ENCODE results near the gene LYVE1.

The LYVE1 gene

GRCh38 chr11:10551845-10552352 lies 16.6 kb downstream of the LYVE1 start:
- no peak for DNase-seq

DNA sequence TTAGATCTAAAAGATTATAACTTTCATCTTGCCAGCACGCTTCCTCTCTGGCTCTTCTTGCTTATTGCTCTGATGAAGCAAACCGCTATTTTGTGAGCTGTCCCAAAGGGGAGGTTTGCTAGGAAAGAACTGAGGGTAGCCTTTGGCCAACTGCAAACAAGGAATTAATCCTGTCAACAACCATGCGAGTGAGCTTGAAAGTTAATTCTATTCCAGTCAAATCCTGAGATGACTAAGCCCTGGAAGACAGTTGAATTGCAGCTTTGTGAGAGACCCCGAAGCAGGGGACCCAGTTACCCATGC lies 17.2 kb downstream of the LYVE1 start:
- DNase-seq: no peak

DNA sequence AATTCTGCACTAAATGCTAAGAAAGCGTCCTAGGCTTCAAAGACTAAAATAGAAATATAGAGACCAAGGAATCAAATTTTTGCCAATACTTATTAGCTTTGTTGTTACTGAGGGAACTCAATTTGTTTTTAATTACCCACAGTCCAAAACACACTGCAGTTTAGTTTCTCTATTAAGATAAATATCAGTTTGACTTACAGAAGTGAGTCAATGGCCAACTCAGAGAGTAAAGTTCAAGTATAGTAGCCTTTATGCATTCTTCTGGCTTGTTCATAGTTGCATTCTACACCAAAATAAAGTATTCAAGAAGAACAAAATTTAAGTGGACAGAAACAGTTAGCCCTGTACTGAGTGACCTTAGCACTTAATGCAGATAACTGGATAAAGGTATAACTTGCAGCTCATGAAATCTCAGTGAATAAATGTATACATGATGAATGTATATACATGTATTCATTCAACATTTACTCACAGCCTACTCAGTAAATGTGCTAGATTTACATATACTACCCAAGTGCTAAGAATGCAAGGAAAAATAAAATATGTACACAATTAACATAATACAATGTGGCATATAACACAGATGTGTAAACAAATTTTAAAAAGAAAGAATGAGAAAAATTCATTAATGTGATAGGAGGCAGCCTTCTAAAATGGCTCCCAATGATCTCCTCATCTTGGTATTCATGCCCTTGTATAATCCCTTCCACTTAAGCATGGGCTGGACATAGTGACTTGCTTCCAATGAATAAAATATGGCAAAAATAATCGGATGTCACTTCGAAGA lies 17.8 kb downstream of the LYVE1 start:
- no peak for DNase-seq

GRCh38 chr11:10544491-10545465 lies 23.7 kb downstream of the LYVE1 start:
- no peak for DNase-seq

GRCh38 chr11:10543782-10544181 lies 24.7 kb downstream of the LYVE1 start:
- DNase-seq: no peak

GRCh38 chr11:10542776-10543175 lies 25.7 kb downstream of the LYVE1 start:
- DNase-seq: no peak

DNA sequence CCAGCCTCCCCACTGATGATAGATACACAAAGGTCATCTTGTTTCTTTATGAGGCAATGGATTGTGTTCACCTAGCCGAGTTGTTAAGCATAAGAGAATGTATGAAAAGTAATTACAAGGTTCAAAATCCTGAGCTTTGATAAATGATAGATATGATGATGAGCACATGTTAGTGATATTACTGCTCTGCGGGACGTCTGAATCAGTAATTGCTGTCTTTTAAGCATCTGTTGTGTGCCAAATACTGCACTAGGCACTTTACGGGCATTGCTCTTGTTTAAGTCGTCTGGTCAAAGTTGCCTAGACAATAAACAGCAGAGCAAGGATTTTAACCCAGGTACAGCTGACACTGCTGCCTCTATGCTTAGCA lies 26.9 kb downstream of the LYVE1 start:
- DNase-seq: no peak

GRCh38 chr11:10540915-10541560 lies 27.4 kb downstream of the LYVE1 start, which contains the start of gene RNF141:
TSS of gene RNF141 (minus strand) at chr11:10541187. CDS start at chr11:10534158, 7,029 bp downstream.
- DNase-seq: peak; percentile 93 to 95 (median 94)

DNA sequence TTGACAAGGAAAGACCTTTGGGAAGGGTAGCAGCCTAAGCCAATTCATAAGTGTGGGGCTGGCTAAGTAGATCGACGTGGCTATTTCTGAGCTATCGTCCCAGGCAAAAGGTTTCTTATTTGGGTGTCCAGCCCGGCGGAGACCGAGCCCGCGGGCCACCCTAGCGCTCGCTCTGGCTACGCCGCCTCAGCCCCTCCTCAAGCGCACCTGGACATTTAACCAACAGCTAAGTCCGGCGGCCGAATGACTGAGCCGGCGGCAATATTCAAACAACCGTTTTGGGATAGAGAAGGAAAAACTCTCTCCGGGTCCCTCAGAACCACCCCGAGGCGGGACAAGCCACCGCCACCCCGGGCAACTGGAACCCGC lies 27.9 kb downstream of the LYVE1 start:
- DNase-seq: no peak

DNA sequence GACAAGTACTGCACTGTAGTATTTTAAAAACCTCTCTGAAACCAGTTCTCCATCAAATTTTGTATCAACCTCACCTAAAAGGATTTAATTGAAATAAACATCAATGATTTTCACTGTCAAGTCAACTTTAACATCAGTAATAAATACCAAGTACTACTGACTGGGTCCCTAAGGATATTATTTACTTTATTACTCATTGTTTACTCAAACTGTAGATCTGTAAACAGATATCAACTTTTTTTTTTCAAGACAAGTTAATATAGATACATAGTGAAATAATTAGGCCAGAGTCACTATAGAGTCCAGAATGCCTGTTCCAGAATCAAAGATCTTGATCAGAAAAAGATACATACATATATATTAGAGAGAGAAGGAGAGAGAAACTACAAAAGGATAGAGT lies 29.1 kb downstream of the LYVE1 start:
- DNase-seq: no peak

DNA sequence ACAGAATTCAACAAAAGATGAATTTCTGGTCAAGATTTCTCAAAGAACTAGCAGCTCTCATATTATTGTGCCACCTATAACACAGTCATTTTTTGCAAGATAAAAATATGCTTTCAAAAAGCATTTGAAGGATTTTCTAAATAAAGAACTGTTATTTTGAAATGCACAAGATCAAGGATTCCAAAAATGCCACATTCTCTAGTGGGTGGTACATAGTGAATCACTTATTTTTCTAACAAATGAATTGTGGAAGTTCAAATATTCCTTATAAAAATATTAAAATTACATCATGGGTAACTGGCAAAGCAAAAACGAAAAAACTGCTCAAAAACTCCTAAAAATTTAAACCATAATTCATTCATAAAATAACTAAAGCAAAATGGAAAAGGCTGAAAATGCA lies 29.5 kb downstream of the LYVE1 start:
- DNase-seq: no peak

- DNase-seq: no peak
These were observed 30.9 kb downstream of the LYVE1 start for GRCh38 chr11:10537600-10537999.

DNA sequence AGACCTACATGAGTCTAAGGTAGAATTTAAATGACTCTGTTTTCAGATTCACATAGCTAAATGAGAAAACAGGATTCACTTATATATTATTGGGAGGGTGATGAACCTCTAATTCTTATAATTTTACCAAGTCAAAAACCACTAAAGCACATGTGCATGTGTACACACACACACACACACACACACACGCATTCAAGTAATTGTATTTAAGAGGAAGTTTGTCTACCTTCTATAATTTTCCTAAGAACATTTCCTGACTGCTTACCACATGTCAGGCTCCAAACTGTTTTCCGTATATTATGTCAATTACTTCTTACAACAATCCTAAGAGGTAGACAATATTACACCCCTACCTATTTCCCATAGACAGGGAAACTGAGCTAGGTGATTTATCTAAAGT lies 34.1 kb downstream of the LYVE1 start:
- no peak for DNase-seq

DNA sequence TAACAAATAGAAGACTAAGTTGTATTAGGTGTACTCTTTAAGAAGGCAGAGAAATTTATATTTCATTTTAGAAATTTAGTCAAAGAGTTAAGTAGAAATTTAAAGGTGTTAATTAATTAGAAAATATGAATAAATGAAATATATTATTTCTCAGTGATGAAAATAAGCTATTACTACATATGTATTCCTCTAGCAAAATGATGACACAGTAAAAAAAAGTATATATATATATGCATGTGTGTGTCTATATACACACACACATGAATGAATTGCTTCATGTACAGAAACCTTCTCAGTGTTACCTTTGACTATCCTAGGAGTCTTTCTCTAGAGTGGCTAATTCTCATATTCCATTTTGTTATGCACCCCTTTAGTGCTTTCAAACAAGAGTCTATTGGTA lies 35.1 kb downstream of the LYVE1 start:
- no peak for DNase-seq

GRCh38 chr11:10532526-10532925 lies 35.9 kb downstream of the LYVE1 start:
- DNase-seq: no peak

- DNase-seq: no peak
These were observed 39.2 kb downstream of the LYVE1 start for GRCh38 chr11:10529279-10529678.

DNA sequence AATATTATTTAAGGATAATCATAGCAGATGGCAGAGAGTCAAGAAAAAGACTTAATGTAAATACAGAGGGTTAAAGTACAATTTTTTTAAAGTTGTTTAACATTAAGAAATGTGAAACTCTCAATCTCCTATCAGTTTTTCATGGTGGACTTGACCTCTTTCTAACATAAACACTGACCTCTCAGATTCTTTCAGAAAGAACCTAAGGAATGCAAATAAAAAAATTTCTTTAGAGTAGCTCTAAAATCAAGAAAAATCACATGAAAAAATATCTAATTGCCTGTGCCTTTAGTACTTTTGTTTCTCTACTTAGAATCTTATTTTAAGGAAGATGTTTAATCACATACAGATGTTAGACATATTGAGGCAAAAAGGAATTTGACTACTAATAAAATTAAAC lies 40.3 kb downstream of the LYVE1 start:
- DNase-seq: no peak

GRCh38 chr11:10526974-10527918 lies 41.2 kb downstream of the LYVE1 start:
- no peak for DNase-seq

- no peak for DNase-seq
These were observed 44.0 kb downstream of the LYVE1 start for GRCh38 chr11:10524471-10524870.

GRCh38 chr11:10522921-10523320 lies 45.5 kb downstream of the LYVE1 start:
- DNase-seq: no peak

DNA sequence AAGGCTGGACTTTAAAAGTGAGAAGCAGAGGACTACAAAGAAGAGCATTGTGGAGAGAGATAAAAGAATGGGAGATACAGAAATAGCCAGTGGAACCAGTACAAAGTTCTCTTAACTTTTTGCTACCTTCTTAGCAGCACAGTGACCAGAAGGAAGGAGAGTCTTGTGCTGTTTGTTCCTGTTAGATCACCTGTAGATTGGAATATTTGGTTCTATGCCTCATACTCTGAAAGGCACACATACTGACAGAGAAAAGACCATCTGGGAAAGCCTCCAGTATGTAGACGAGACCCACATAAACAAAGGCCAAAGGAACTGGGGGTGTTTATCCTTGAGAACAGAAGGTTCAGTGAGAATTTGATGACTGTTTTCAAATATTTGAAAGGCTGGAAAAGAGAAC lies 46.2 kb downstream of the LYVE1 start:
- DNase-seq: no peak

- no peak for DNase-seq
These were observed 47.9 kb downstream of the LYVE1 start for GRCh38 chr11:10520562-10520961.

Measured in activated CD4-positive, CD25-positive, alpha-beta regulatory T cell (primary cell).